Choroid plexus epithelial cell (primary cell): ENCODE measurements around the gene SNX1.
A peak's percentile ranks its signal among the peaks of the same experiment; 100 is the strongest.

Experiments
- DNase-seq: peaks from one replicate; pipeline ENCODE4 v3.0.0-alpha.2; 2010; ENCODE audit warnings: low read depth
- H3K4me3 ChIP-seq: 2 replicates; pipeline ENCODE4 v1.5.1; 2011; ENCODE audit warnings: low read depth, mild to moderate bottlenecking, control low read depth, low read length, moderate library complexity
- CTCF ChIP-seq: conservative IDR thresholded peaks from 2 replicates; pipeline ENCODE4 v1.5.1; 2011; ENCODE audit warnings: low read depth, mild to moderate bottlenecking, control low read depth, inconsistent platforms, low read length, moderate library complexity

The SNX1 gene

DNA sequence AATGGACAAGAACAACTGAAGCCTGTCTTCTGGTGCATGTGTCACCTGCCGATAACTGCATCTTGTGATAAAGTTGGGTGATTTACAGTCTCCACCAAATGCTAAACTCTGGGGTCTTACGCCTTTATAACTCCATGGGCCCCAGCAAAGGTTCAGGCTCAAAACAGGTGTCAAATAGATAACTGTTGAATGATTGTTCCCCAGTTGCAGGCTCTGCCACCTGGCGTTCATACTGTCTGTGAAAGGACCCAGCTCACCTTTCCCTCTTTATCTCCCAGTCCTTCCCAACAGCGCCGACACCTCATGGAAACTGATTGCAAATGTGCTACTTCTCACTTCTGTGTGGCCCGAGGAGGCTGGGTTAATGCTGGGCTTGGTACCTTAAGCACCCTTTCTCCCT is 47.5 kb downstream of the SNX1 start:
- DNase-seq, result no peak
- no peak for TF ChIP-seq CTCF
- H3K4me3 ChIP-seq, result no peak overlapping the region

DNA sequence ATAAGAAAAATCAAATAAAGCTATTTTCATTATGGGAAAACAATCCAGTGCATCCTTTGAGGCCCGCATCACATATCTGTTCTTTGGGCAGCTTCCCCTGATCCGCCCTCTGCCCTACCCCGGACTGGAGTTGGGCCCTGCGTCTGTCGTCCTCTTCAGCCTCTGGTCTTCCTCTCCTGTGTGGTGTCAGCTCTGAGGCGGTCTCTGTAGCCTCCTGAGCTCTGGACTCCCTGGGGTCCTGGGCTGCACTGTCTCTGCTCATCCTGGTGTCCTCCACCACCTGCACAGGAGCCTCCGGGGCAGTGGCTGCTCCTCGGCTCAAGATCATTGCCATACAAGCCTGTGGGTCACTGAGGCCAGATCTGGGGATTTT is 48.4 kb downstream of the SNX1 start:
- DNase-seq, result no peak

GRCh38 chr15:64144565-64145281 is 48.9 kb downstream of the SNX1 start:
- H3K4me3 ChIP-seq, result no peak overlapping the region
- TF ChIP-seq CTCF, result no peak
- DNase-seq, result no peak

More for the DNA sequence above, 48.4 kb downstream of the SNX1 start:
- no peak for TF ChIP-seq CTCF
- H3K4me3 ChIP-seq, result no peak overlapping the region

GRCh38 chr15:64146041-64146440 is 50.3 kb downstream of the SNX1 start:
- DNase-seq, result no peak
- no peak for TF ChIP-seq CTCF

GRCh38 chr15:64146520-64146884 is 50.7 kb downstream of the SNX1 start:
- no peak for TF ChIP-seq CTCF
- DNase-seq, result no peak

More at GRCh38 chr15:64146041-64146440, 50.3 kb downstream of the SNX1 start:
- no peak overlapping the region for H3K4me3 ChIP-seq

DNA sequence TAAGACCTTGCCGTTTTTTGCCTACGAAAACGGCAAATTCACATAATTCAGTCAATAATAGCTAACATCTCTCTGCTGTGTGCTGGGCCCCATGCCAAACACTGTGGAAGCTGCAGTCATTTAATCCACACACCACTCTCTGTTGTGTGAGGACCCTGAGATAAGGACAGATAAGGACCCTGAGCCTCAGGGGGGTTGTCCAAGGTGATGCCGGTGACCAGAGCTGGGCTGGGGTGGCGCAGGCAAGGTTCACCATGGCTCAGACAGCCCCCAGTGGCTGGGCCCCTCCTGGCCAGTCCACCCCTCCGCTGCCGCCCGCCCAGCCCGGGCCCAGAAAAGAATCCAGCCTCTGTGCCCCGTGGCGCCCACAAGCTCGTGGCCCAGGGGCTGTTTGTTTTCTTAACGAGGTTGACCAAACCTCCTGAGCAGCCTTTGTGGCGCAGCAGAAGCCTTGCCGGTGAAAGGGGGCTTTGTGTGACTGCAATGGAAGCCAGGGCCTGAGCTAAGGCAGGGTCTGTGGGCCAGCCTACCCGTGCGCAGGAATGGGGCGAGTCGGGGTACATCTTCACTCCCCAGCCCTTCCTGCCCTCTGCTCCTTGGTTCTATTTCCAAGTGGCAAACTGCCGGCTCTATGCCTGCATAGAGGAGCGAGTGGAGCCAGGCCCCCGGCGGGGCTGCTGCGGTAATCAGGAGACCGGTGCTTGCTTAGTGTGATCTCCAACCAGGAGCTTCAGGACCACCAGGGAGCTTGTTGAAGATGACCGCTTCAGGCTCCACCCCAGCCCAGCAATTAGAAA is 51.3 kb downstream of the SNX1 start:
- peak overlapping the region; percentile 6 for H3K4me3 ChIP-seq
- no peak for TF ChIP-seq CTCF
- peak; percentile 82 for DNase-seq

More at GRCh38 chr15:64146520-64146884, 50.7 kb downstream of the SNX1 start:
- no peak overlapping the region for H3K4me3 ChIP-seq

GRCh38 chr15:64148168-64148567 is 52.4 kb downstream of the SNX1 start:
- DNase-seq, result no peak
- no peak for TF ChIP-seq CTCF
- H3K4me3 ChIP-seq, result no peak overlapping the region
